Vagina (tissue), 2 donors: ENCODE measurements around the gene PAPPA.

Experiments
- POLR2A ChIP-seq, 2 donors: fragments of 450-650 bp; IDR thresholded peaks; one replicate each; pipeline ENCODE4 v1.6.1; 2017; ENCODE audit warnings: antibody characterized with exemption in 2 of 2, mild to moderate bottlenecking in 2 of 2, moderate library complexity in 2 of 2
- POLR2AphosphoS5 ChIP-seq, 2 donors: sonication (generic); formaldehyde crosslinking; IDR thresholded peaks; one replicate each; pipeline ENCODE4 v1.9.0; 2017; ENCODE audit warnings: antibody characterized with exemption in 2 of 2, mild to moderate bottlenecking in 2 of 2, low read depth in 1 of 2; ENCODE audit not compliant: insufficient read depth in 1 of 2
- TF ChIP-seq, protein P1 (sequence below), 3 experiments: fragments of 450-650 bp in 2 of 3; fragments of 200-600 bp in 1 of 3; sonication (generic) in 1 of 3; IDR thresholded peaks; one replicate each; pipeline ENCODE4 v1.5.1; 2017 to 2019; ENCODE audit warnings: antibody characterized with exemption in 3 of 3, mild to moderate bottlenecking in 2 of 3, moderate library complexity in 2 of 3

DNA sequence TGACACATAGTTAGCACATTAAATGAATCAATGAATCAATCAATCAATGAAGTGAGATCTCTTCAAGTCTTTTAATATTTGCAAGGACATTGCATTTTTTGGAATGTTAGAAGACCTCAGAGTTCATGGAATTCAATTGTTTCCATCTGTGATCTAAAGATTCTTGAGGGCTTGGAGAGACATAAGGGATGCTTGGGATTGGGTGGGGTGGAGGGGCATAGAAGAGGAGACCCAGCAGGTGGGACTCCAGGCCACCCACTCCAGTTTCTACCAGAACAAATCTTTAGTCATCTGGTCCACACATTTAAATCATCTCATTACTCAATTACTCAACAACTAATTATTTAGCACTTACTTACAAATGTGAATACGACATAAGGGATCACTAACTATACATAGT is 282.5 kb downstream of the PAPPA start:
- TF ChIP-seq POLR2AphosphoS5 (IDR thresholded peaks at IDR 0.05; ENCODE audit: insufficient read depth in 1 of 2, low read depth in 1 of 2) (no peak), POLR2A (IDR thresholded peaks at IDR 0.05) (no peak)
- TF ChIP-seq, protein P1, sequence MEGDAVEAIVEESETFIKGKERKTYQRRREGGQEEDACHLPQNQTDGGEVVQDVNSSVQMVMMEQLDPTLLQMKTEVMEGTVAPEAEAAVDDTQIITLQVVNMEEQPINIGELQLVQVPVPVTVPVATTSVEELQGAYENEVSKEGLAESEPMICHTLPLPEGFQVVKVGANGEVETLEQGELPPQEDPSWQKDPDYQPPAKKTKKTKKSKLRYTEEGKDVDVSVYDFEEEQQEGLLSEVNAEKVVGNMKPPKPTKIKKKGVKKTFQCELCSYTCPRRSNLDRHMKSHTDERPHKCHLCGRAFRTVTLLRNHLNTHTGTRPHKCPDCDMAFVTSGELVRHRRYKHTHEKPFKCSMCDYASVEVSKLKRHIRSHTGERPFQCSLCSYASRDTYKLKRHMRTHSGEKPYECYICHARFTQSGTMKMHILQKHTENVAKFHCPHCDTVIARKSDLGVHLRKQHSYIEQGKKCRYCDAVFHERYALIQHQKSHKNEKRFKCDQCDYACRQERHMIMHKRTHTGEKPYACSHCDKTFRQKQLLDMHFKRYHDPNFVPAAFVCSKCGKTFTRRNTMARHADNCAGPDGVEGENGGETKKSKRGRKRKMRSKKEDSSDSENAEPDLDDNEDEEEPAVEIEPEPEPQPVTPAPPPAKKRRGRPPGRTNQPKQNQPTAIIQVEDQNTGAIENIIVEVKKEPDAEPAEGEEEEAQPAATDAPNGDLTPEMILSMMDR (IDR thresholded peaks at IDR 0.05): no peak
